ENCODE results near the gene AP5M1. TPM values are rescaled to one million over a fixed set of nuclear protein-coding genes. Genes with fewer than 3 reads are reported as not detected.
"Not testable (repeated sequence)": the region's sequence is repeated elsewhere in the genome, so short reads cannot be mapped to it uniquely, and the experiment has no call there.

The AP5M1 gene
- total RNA-seq, 1 donor from 2014 or later, result 36.9 TPM

DNA sequence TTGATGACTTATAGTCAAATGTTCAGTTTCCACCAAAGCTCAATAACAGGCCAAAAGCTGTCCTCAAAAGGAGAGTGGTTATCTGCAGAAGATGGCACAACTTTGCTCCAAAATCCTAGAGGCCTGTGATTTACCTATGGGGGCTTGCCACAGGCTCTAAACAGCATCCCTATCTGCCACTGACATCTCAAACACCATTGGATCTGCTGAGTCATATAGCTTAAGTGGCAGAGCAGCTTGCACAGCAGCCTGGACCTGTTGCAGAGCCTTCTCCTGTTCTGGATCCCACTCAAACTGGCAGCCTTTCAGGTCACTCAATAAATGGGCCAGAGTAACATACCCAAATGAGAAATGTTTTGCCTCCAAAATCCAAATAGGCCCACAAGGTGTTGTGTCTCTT is 61.1 kb downstream of the AP5M1 start:
- DNase-seq, result no peak

DNA sequence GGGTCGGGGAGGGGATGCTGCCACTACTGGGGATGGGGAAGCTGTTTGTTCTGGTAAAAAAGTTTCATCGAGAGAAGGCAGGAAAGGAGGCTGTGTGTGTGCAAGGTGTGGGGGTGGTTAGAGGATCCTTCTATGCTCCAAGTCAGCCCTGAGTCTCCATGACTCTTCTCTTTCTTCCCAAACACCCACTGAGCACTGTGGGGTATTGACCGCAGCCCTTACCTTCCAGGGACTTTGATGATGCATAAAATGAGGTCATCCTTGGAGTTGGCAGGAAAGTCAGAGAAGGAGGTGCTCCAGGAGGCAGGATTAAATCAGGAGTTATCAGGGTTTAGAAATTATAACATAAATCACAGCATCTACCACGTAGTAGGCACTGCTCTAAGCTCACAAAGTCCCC is 63.7 kb downstream of the AP5M1 start:
- intact Hi-C loops (cut with DNase I); H3K27me3 ChIP-seq (ENCODE audit: low read depth); H3K27ac ChIP-seq; H3K36me3 ChIP-seq; H3K4me3 ChIP-seq; DNase-seq; ATAC-seq; H3K4me1 ChIP-seq; H3K9me3 ChIP-seq: not testable (repeated sequence)

More for the DNA sequence above, 61.1 kb downstream of the AP5M1 start:
- Histone ChIP-seq H3K9me3 (no peaks in the 10 kb centered on the region), H3K36me3 (no peaks in the 10 kb centered on the region), H3K4me3 (no peak overlapping the region), H3K27me3 (ENCODE audit: low read depth) (no peaks in the 10 kb centered on the region), H3K27ac (no peak overlapping the region), H3K4me1 (no peaks in the 10 kb centered on the region)
- TF ChIP-seq, protein P1, sequence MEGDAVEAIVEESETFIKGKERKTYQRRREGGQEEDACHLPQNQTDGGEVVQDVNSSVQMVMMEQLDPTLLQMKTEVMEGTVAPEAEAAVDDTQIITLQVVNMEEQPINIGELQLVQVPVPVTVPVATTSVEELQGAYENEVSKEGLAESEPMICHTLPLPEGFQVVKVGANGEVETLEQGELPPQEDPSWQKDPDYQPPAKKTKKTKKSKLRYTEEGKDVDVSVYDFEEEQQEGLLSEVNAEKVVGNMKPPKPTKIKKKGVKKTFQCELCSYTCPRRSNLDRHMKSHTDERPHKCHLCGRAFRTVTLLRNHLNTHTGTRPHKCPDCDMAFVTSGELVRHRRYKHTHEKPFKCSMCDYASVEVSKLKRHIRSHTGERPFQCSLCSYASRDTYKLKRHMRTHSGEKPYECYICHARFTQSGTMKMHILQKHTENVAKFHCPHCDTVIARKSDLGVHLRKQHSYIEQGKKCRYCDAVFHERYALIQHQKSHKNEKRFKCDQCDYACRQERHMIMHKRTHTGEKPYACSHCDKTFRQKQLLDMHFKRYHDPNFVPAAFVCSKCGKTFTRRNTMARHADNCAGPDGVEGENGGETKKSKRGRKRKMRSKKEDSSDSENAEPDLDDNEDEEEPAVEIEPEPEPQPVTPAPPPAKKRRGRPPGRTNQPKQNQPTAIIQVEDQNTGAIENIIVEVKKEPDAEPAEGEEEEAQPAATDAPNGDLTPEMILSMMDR (IDR thresholded peaks at IDR 0.05), result no peak
- intact Hi-C loops (cut with DNase I), result no loop called here
- no peak for ATAC-seq

- H3K4me1 ChIP-seq; H3K27me3 ChIP-seq (ENCODE audit: low read depth); DNase-seq; H3K4me3 ChIP-seq; intact Hi-C loops (cut with DNase I); ATAC-seq; H3K36me3 ChIP-seq; H3K27ac ChIP-seq; H3K9me3 ChIP-seq: not testable (repeated sequence)
These were observed 65.0 kb downstream of the AP5M1 start for GRCh38 chr14:57333726-57334125.

DNA sequence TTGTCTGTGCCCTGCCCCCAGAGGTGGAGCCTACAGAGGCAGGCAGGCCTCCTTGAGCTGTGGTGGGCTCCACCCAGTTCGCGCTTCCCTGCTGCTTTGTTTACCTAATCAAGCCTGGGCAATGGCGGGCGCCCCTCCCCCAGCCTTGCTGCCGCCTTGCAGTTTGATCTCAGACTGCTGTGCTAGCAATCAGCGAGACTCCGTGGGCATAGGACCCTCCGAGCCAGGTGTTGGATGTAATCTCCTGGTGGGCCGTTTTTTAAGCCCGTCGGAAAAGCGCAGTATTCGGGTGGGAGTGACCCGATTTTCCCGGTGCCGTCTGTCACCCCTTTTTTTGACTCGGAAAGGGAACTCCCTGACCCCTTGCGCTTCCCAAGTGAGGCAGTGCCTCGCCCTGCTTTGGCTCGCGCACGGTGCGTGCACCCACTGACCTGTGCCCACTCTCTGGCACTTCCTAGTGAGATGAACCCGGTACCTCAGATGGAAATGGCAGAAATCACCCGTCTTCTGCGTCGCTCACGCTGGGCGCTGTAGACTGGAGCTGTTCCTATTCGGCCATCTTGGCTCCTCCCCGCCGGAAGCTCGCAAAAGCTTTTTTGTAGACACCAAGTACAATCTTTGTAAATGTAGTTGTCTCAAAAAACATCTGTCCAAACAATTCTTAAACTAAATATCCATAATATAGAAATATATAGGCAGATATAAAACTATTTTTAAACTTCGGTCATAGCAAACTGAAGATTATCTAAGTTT is 75.0 kb downstream of the AP5M1 start:
- H3K4me3 ChIP-seq; DNase-seq; ATAC-seq; H3K9me3 ChIP-seq; H3K27me3 ChIP-seq (ENCODE audit: low read depth); H3K4me1 ChIP-seq; intact Hi-C loops (cut with DNase I); H3K36me3 ChIP-seq; H3K27ac ChIP-seq: not testable (repeated sequence)

DNA sequence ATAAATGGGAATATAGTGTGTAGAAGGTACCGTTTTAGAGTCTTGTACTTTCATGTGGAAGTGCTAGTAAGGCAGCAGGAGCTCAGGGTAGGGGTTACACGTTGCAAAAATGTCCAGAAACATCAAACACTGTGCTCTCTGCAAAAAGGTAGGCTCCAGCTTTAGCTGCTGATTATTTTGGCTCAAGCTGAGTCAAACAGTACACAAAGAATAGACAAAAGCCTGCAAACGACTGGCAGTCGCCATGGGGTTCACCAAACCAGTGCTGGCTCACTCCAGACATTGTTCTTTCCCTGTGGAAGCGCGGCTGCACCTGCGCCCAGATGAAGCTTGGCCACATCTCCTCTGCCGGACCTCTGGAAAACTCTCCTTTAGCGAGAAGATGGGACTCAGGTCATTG is 76.3 kb downstream of the AP5M1 start:
- TF ChIP-seq, protein P1 (IDR thresholded peaks at IDR 0.05), result no peak
- H3K9me3 ChIP-seq, result no peaks in the 10 kb centered on the region
- H3K27ac ChIP-seq, result no peak overlapping the region
- ATAC-seq (no peak), DNase-seq (no peak)
- H3K4me1 ChIP-seq, result no peaks in the 10 kb centered on the region
- H3K36me3 ChIP-seq, result no peaks in the 10 kb centered on the region
- no peaks in the 10 kb centered on the region for H3K27me3 ChIP-seq (ENCODE audit: low read depth)
- intact Hi-C loops (cut with DNase I), result no loop called here
- H3K4me3 ChIP-seq, result no peak overlapping the region

- no peak overlapping the region for H3K4me3 ChIP-seq
These were observed 78.0 kb downstream of the AP5M1 start for GRCh38 chr14:57346741-57347140.

More at GRCh38 chr14:57346741-57347140, 78.0 kb downstream of the AP5M1 start:
- Histone ChIP-seq H3K27me3 (ENCODE audit: low read depth) (no peaks in the 10 kb centered on the region), H3K4me1 (no peaks in the 10 kb centered on the region), H3K27ac (no peak overlapping the region), H3K9me3 (no peaks in the 10 kb centered on the region), H3K36me3 (no peaks in the 10 kb centered on the region)
- TF ChIP-seq, protein P1 (IDR thresholded peaks at IDR 0.05), result no peak
- DNase-seq (no peak), ATAC-seq (no peak)
- intact Hi-C loops (cut with DNase I), result no loop called here

Other genes with a start within 250 kb of the AP5M1 start
- 70.2 TPM for gene EXOC5, start 66 bp upstream of the AP5M1 start, total RNA-seq
- 15.5 TPM for gene NAA30, start 121.6 kb downstream of the AP5M1 start, total RNA-seq
- not detected for gene CCDC198, start 224.9 kb downstream of the AP5M1 start, total RNA-seq